GM21526 (cell line): Measurements from ENCODE around the gene ECHDC3.

Experiments used
- ATAC-seq: cut with Tn5 transposase; IDR thresholded peaks from one replicate; pipeline ENCODE4 v1.9.1; 2021; ENCODE audit warnings: moderate library complexity; ENCODE audit not compliant: unreplicated experiment, low FRiP score

ECHDC3 gene

DNA sequence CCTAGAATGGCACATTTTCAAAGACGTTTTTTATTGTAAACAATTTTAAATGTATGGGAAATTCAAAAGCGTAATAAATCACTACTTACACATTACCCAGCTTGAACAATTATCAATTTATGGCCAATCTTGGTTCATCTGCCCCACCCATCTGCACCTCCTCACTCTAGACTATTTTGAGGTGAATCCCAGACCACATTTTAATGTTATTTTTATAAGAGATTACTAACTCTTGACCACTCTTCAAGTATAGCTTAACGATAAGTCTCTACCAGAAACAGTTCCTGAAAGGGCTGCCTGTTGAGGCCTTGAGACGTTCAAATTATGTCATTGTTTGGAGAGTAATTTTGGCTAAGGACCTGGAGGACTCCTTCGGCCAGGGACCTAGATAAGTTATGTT lies 33.2 kb downstream of the ECHDC3 start:
- no peak for ATAC-seq

- ATAC-seq, result no peak
These were observed 33.9 kb downstream of the ECHDC3 start for GRCh38 chr10:11776080-11776479.

DNA sequence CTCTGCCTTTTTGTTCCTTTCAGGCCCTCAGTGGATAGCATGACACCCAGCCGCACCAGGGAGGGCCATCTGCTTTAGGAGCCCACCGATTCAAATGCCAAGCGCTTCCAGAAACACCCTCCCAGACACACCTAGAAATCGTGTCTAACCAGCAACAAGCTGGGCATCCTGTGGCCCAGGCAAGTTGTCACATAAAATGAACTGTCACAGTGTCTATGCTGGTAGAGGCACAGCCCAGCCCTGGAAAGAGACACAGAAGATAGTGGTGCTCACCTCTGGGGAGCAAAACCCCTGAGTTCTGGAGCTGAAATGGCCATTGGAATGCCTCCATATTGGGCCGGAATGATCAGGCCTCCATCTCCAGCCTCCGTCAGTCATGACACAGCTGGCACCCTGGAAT lies 38.9 kb downstream of the ECHDC3 start:
- no peak for ATAC-seq

DNA sequence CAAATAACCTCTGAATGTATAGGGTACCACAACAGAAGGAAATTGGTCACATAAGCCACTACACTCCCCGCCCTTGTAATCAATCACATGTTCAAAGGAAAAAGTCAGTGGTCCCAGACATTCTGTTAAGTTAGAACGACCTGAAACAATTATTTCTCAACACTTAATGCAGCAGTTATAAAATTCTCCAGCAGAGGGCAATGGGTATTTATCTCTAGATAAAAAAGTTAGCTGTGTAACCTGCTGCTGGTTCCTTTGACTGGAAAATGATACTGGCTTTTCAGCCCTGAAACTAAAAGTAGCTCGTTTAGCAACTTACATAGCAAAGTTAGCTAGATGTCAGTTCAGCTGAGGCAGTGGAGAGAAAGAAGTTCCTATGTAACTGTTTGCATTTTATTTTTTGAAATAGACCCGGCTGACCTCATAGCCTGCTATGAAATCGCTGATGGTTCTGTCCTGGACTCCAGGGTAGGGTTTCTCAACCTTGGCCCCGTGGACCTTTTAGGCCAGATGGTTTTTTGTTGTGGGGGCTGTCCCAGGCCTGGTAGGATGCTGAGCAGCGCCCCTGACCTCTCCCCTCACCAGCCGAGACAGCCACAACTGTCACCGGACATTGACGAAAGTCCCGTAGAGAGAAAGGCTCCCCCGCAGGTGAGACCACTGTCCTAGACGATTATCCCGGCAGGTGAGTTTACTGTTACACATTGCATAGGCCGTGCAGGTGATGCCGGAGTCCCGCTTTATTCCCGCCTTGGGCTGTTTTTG lies 40.8 kb downstream of the ECHDC3 start:
- no peak for ATAC-seq

- no peak for ATAC-seq
These were observed 41.3 kb downstream of the ECHDC3 start for GRCh38 chr10:11783558-11783865.

DNA sequence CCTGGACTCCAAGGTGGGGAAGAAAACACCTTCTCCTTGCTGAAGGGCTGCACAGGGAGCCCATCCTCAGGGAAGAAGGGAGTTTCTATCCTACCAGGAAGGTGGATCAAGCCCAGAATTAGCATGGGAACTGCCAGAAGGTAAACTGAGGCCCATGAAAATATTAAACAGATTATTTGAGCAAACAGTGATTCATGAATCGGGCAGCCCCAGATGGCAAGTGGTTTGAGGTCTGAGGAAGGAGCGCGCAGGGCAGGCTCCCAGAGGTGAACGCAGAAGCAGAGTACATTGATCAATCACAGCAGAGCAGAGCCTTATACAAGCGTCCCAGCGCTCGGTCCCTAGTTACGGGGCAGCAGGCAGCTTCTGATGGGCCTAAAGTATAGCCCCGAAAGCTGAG lies 45.2 kb downstream of the ECHDC3 start:
- no peak for ATAC-seq

GRCh38 chr10:11787846-11788245 lies 45.7 kb downstream of the ECHDC3 start:
- ATAC-seq, result no peak

- no peak for ATAC-seq
These were observed 47.1 kb downstream of the ECHDC3 start for GRCh38 chr10:11789306-11789705.

GRCh38 chr10:11789956-11790355 lies 47.8 kb downstream of the ECHDC3 start:
- no peak for ATAC-seq

- ATAC-seq, result no peak
These were observed 51.7 kb downstream of the ECHDC3 start for GRCh38 chr10:11793762-11794479.

DNA sequence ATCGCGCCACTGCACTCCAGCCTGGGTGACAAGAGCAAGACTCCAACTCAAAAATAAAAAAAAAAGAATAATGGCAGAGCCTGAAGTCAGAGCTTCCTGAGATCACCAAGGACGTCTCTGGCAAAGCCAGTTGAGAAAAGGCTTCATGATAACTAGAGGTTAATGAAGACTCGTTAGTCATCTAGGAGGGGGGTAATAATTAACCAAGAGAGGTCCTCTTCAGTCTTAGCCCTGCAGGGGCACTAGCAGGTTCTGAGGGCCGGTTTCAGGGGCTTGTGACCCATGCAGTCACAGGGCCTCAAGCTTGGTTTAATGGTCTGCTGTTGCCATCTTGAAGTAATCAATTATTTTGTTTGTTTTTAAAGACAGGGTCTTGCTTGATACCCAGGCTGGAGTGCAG lies 52.4 kb downstream of the ECHDC3 start:
- no peak for ATAC-seq

GRCh38 chr10:11795101-11795920 lies 53.1 kb downstream of the ECHDC3 start:
- ATAC-seq, result no peak

GRCh38 chr10:11796474-11796873 lies 54.3 kb downstream of the ECHDC3 start:
- ATAC-seq, result no peak

DNA sequence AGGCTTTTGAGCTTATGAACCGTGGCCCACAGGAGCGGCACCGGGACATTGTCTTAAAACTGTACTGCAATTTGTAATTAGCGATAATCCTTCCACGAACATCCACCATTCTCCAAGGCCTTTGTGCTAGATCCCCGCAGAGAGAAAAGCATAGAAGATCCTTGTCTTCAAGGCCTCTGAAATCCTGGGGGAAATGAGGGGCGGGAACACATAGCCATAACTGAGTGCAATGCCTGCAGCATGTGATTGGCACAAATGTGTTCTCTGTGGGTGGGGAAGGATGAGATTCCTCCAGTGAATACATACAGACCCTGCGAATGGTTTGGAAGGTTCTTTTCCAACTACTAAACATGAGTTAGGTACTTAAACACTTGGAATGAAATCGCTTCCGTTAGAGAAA lies 55.1 kb downstream of the ECHDC3 start:
- no peak for ATAC-seq

GRCh38 chr10:11797847-11798633 lies 55.9 kb downstream of the ECHDC3 start:
- ATAC-seq, result no peak

GRCh38 chr10:11798845-11799735 lies 56.9 kb downstream of the ECHDC3 start:
- no peak for ATAC-seq

DNA sequence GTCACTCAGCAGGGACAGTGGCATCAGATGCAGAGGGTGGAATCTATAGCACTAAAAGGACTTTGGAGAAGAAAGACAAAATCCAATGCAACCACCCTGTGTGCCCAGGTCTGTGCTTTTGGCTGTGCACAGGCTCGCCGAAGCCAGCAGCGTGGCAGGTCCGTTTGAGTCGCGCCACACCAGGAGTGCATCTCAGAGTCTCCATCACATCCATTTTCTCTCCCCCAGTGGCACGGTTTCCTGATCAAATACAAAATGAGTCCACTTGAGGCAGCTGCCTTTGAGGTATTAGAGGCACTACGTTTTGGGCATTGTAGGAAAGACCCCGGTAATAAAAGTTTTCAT lies 57.5 kb downstream of the ECHDC3 start:
- no peak for ATAC-seq

DNA sequence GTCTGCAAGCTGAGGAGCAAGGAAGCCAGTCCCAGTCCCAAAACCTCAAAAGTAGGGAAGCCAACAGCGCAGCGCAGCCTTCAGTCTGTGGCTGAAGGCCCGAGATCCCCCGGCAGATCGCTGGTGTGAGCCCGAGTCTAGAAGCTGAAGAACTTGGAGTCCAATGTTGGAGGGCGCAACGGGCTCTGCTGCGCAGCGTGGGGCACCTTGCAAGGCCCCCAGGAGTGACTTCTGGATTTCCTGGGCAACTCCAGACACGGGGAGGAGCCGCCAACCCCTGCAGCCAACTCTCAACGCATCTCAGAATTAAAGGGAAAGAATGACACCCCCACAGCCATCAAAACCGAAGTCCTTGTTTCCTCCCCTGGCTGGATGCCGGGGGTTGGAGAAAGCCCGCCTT lies 62.2 kb downstream of the ECHDC3 start:
- ATAC-seq, result no peak

GRCh38 chr10:11805792-11806191 lies 63.6 kb downstream of the ECHDC3 start:
- ATAC-seq, result no peak

GRCh38 chr10:11806706-11807105 lies 64.5 kb downstream of the ECHDC3 start:
- no peak for ATAC-seq
